IMR-90 (cell line): ENCODE results near the gene OPCML. TPM values are rescaled to one million over a fixed set of nuclear protein-coding genes. Genes with fewer than 3 reads are reported as not detected.

Experiments
- ATAC-seq: fragments of 200-7000 bp; cut with Tn5 transposase; 2 replicates; pipeline ENCODE4 v1.9.1; 2020; ENCODE audit warnings: low read depth, mild to moderate bottlenecking, moderate library complexity
- BruUV-seq: library from RNA; stranded (reverse); fragments of 400-500 nt; replicated peaks from 2 replicates; lab custom pipeline; 2021; lab: Mats Ljungman, UMichigan
- CTCF ChIA-PET: fragments of 300-600 bp; formaldehyde crosslinking; extraction: SDS; loops from one replicate; lab custom pipeline; 2021; ENCODE audit warnings: antibody characterized with exemption; lab: Yijun Ruan, JAX
- POLR2A ChIA-PET: fragments of 300-600 bp; sonication (Branson Sonifier 250); formaldehyde crosslinking; loops from one replicate; lab custom pipeline; 2022; ENCODE audit warnings: antibody characterized with exemption; ENCODE audit not compliant: unreplicated experiment; lab: Charles Lee
- DNase-seq: peaks from one replicate; pipeline ENCODE4 v3.0.0; 2013
- H2AFZ ChIP-seq: replicated peaks from 2 replicates; pipeline ENCODE3; 2013; ENCODE audit warnings: low read length, mild to moderate bottlenecking; ENCODE audit not compliant: poor library complexity
- H2AK5ac ChIP-seq: 2 replicates; pipeline ENCODE4 v1.6.1; 2013; ENCODE audit warnings: low read depth, low read length, inconsistent platforms
- H2AK9ac ChIP-seq: replicated peaks from 2 replicates; pipeline ENCODE3; 2013; ENCODE audit warnings: mild to moderate bottlenecking, low read depth, low read length, moderate library complexity; ENCODE audit not compliant: poor library complexity
- H2BK120ac ChIP-seq: 2 replicates; pipeline ENCODE4 v1.6.1; 2013; ENCODE audit warnings: low read depth, low read length, inconsistent platforms
- H2BK15ac ChIP-seq: 3 replicates; pipeline ENCODE4 v1.6.1; 2013; ENCODE audit warnings: low read depth, low read length, inconsistent platforms
- H2BK20ac ChIP-seq: 2 replicates; pipeline ENCODE4 v1.6.1; 2013; ENCODE audit warnings: low read depth, mild to moderate bottlenecking, inconsistent platforms, low read length, moderate library complexity
- H2BK5ac ChIP-seq: 2 replicates; pipeline ENCODE4 v1.6.1; 2013; ENCODE audit warnings: mild to moderate bottlenecking, low read depth, low read length, inconsistent platforms; ENCODE audit not compliant: poor library complexity, severe bottlenecking
- H3K14ac ChIP-seq: replicated peaks from 2 replicates; pipeline ENCODE4 v1.6.1; 2013; ENCODE audit warnings: low read depth, low read length, inconsistent platforms
- H3K18ac ChIP-seq: 2 replicates; pipeline ENCODE4 v1.6.1; 2013; ENCODE audit warnings: low read depth, low read length, control low read depth
- H3K23ac ChIP-seq: 2 replicates; pipeline ENCODE4 v1.6.1; 2013; ENCODE audit warnings: low read depth, low read length, inconsistent platforms
- H3K27ac ChIP-seq: 2 replicates; pipeline ENCODE4 v1.5.1; 2013; ENCODE audit warnings: mild to moderate bottlenecking, control low read depth, low read length; ENCODE audit not compliant: insufficient read depth
- H3K27me3 ChIP-seq: 2 replicates; pipeline ENCODE4 v1.6.1; 2013; ENCODE audit warnings: low read length; ENCODE audit not compliant: control insufficient read depth, insufficient read depth
- H3K36me3 ChIP-seq: 2 replicates; pipeline ENCODE4 v1.6.1; 2013; ENCODE audit warnings: low read length, mixed read lengths; ENCODE audit not compliant: control insufficient read depth, insufficient read depth
- H3K4ac ChIP-seq: 2 replicates; pipeline ENCODE4 v1.6.1; 2013; ENCODE audit warnings: low read depth, low read length, inconsistent platforms
- H3K4me1 ChIP-seq: 2 replicates; pipeline ENCODE4 v1.6.1; 2013; ENCODE audit warnings: low read length, mixed read lengths; ENCODE audit not compliant: control insufficient read depth, insufficient read depth
- H3K4me2 ChIP-seq: 2 replicates; pipeline ENCODE4 v1.6.1; 2013; ENCODE audit warnings: low read depth, mild to moderate bottlenecking, control low read depth, low read length, moderate library complexity
- H3K4me3 ChIP-seq: 2 replicates; pipeline ENCODE4 v1.5.1; 2013; ENCODE audit warnings: low read depth, mild to moderate bottlenecking, control low read depth, low read length, moderate library complexity; ENCODE audit not compliant: insufficient read depth
- H3K56ac ChIP-seq: 2 replicates; pipeline ENCODE4 v1.6.1; 2013; ENCODE audit warnings: low read length, inconsistent platforms; ENCODE audit not compliant: insufficient read depth; ENCODE audit errors: extremely low read depth
- H3K79me1 ChIP-seq, 2 experiments: 2 replicates each; pipeline ENCODE4 v1.6.1; 2013; ENCODE audit warnings: low read length in 2 of 2, inconsistent platforms in 1 of 2, low read depth in 1 of 2
- H3K9ac ChIP-seq: 2 replicates; pipeline ENCODE4 v1.6.1; 2013; ENCODE audit warnings: low read depth, low read length, control low read depth
- H3K9me1 ChIP-seq: 2 replicates; pipeline ENCODE4 v1.6.1; 2013; ENCODE audit warnings: low read length, inconsistent platforms; ENCODE audit not compliant: insufficient read depth
- H3K9me3 ChIP-seq: 2 replicates; pipeline ENCODE4 v1.6.1; 2013; ENCODE audit warnings: low read length; ENCODE audit not compliant: control insufficient read depth, insufficient read depth
- H4K20me1 ChIP-seq: 2 replicates; pipeline ENCODE4 v1.6.1; 2013; ENCODE audit warnings: low read length, inconsistent platforms; ENCODE audit not compliant: insufficient read depth
- H4K5ac ChIP-seq: 2 replicates; pipeline ENCODE4 v1.6.1; 2013; ENCODE audit warnings: mild to moderate bottlenecking, low read depth, low read length, control low read depth
- H4K8ac ChIP-seq, 2 experiments: 2 replicates each; pipeline ENCODE4 v1.6.1; 2013; ENCODE audit warnings: low read depth in 2 of 2, low read length in 2 of 2, control low read depth in 1 of 2, inconsistent platforms in 1 of 2
- H4K91ac ChIP-seq: 2 replicates; pipeline ENCODE4 v1.6.1; 2013; ENCODE audit warnings: low read depth, low read length, inconsistent platforms; ENCODE audit not compliant: insufficient read depth
- BHLHE40 ChIP-seq: fragments of 150-350 bp; IDR thresholded peaks from 2 replicates; pipeline ENCODE4 v1.6.1; 2016; ENCODE audit warnings: mild to moderate bottlenecking, low read depth, low read length
- RAD21 ChIP-seq: IDR thresholded peaks from 2 replicates; pipeline ENCODE4 v1.6.1; 2012; ENCODE audit warnings: low read length, improper control_type of control experiment
- RCOR1 ChIP-seq: IDR thresholded peaks from 2 replicates; pipeline ENCODE4 v1.6.1; 2012; ENCODE audit warnings: mild to moderate bottlenecking, low read length, improper control_type of control experiment; ENCODE audit not compliant: insufficient replicate concordance
- WGBS, 2 experiments: methylation state at CpG; one replicate each; pipeline versions ENCODE4 v1.1.5 to v1.1.7; 2013; ENCODE audit warnings: missing lambda C conversion rate in 2 of 2; ENCODE audit not compliant: insufficient read length in 1 of 2; ENCODE audit errors: extremely low coverage in 2 of 2; 5-methylcytosine and 5-hydroxymethylcytosine counted together
- dilution Hi-C: fragments of 300-500 bp; cut with HindIII; formaldehyde crosslinking; loops from one replicate; pipeline ENCODE4 v1.14.3; 2018; ENCODE audit warnings: low sequenced_read_pairs; ENCODE audit not compliant: unreplicated experiment
- in situ Hi-C: fragments of 300-500 bp; cut with MboI; formaldehyde crosslinking; loops from 3 replicates; pipeline ENCODE4 v1.14.3; 2019; ENCODE audit warnings: low sequenced_read_pairs, inconsistent platforms, mixed read lengths
- intact Hi-C: fragments of 100-400 bp; cut with micrococcal nuclease; formaldehyde crosslinking; loops from 2 replicates; pipeline ENCODE4 v1.10.0; 2022
- polyA plus RNA-seq, 3 experiments: library from polyadenylated mRNA; depleted of rRNA; stranded (reverse); fragments of >200 nt; gene quantifications; 2 replicates each; pipeline ENCODE4 v1.2.3, GENCODE V29; 2012; ENCODE audit warnings: low replicate concordance in 1 of 3
- total RNA-seq: library from RNA; depleted of rRNA; stranded (reverse); fragments of >200 nt; gene quantifications from 2 replicates; pipeline ENCODE4 v1.2.3, GENCODE V29; 2012
- TF ChIP-seq, protein P1 (sequence below): fragments of 150-350 bp; IDR thresholded peaks from 2 replicates; pipeline ENCODE4 v1.6.1; 2017; ENCODE audit warnings: mild to moderate bottlenecking, antibody characterized with exemption, low read length, low read depth
- TF ChIP-seq, protein P2 (sequence below): conservative IDR thresholded peaks from 2 replicates; pipeline ENCODE4 v1.5.1; 2012; ENCODE audit warnings: mild to moderate bottlenecking, low read depth, low read length, improper control_type of control experiment

OPCML gene
- total and polyA plus RNA-seq, 2 of the 4 experiments (the other 2 are of a cell fraction): under 0.01 to 2.6 TPM

DNA sequence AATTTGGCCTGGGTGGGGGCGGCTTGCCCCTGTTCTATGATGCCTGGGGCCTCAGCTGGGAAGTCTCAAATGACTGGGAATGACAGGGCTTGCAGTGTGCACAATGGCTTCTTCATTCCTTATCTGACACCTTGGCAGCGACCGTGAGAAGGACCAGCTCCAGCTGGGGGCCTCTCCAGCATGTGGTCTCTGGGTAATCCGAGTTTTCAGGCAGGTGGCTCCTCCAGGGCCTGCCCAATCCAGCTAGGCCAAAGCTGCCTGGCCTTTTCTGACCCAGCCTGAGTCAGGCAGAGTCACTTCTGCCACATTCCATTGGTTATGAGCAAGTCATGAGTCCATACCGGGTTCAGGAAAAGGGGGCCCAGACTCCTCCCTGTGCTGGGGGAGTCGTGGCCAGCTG is 646.0 kb downstream of the OPCML start:
- H3K23ac ChIP-seq: no peak overlapping the region
- H2AK9ac ChIP-seq: peak overlapping the region; percentile 6
- intact Hi-C loops: loop anchor here (2.0 kb wide), 1 partner anchor 70 kb away; no protein-coding TSS in a partner anchor
- H4K5ac ChIP-seq: no peak overlapping the region; the same call in 1 of the 2 replicates
- 10% methylated on average over 2 of the region's 6 CpGs; no CpG with 5 or more reads in 1 of the 2 experiments for WGBS, 2 experiments
- H3K56ac ChIP-seq: no peak overlapping the region
- no peak overlapping the region for H3K18ac ChIP-seq
- no peaks in the 10 kb centered on the region for H3K79me1 ChIP-seq
- no peak overlapping the region for H2BK15ac ChIP-seq
- H3K14ac ChIP-seq: no peak overlapping the region
- dilution Hi-C loops: no loop called here
- DNase-seq (peak; percentile 94), ATAC-seq (peak; percentile 95)
- no peaks in the 10 kb centered on the region for H3K9me3 ChIP-seq
- TF ChIP-seq RCOR1 (peak; percentile 71), RAD21 (no peak), BHLHE40 (peak; percentile 2; the same call in 1 of the 2 replicates)
- TF ChIP-seq, protein P1, sequence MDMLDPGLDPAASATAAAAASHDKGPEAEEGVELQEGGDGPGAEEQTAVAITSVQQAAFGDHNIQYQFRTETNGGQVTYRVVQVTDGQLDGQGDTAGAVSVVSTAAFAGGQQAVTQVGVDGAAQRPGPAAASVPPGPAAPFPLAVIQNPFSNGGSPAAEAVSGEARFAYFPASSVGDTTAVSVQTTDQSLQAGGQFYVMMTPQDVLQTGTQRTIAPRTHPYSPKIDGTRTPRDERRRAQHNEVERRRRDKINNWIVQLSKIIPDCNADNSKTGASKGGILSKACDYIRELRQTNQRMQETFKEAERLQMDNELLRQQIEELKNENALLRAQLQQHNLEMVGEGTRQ: peak; percentile 40; the same call in 1 of the 2 replicates
- TF ChIP-seq, protein P2, sequence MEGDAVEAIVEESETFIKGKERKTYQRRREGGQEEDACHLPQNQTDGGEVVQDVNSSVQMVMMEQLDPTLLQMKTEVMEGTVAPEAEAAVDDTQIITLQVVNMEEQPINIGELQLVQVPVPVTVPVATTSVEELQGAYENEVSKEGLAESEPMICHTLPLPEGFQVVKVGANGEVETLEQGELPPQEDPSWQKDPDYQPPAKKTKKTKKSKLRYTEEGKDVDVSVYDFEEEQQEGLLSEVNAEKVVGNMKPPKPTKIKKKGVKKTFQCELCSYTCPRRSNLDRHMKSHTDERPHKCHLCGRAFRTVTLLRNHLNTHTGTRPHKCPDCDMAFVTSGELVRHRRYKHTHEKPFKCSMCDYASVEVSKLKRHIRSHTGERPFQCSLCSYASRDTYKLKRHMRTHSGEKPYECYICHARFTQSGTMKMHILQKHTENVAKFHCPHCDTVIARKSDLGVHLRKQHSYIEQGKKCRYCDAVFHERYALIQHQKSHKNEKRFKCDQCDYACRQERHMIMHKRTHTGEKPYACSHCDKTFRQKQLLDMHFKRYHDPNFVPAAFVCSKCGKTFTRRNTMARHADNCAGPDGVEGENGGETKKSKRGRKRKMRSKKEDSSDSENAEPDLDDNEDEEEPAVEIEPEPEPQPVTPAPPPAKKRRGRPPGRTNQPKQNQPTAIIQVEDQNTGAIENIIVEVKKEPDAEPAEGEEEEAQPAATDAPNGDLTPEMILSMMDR: no peak
- no peak overlapping the region for H3K4me3 ChIP-seq
- ChIA-PET CTCF (interaction anchor here (1.4 to 1.8 kb wide), 2 partner anchors 9 to 11 kb away, joined by 6 to 7 read pairs; no protein-coding TSS in a partner anchor), POLR2A (no interaction called here)
- no peaks in the 10 kb centered on the region for H4K20me1 ChIP-seq
- H2AK5ac ChIP-seq: no peak overlapping the region
- peak overlapping the region; percentile 73 for H2AFZ ChIP-seq
- no TSS peak for BruUV-seq
- H3K36me3 ChIP-seq: no peaks in the 10 kb centered on the region
- peak overlapping the region in 1 of 2 experiments; percentile 54; a peak in 1 of 4 replicates for H4K8ac ChIP-seq
- H3K4me1 ChIP-seq: peaks cover 9% of the 10 kb centered on the region
- no peaks in the 10 kb centered on the region for H3K27me3 ChIP-seq
- H3K27ac ChIP-seq: no peak overlapping the region; the same call in 1 of the 2 replicates
- H2BK5ac ChIP-seq: peak overlapping the region; percentile 56
- 0 out of 2 replicates have a peak overlapping the region, but pooled peaks have one; percentile 76 for H2BK20ac ChIP-seq
- peak overlapping the region; percentile 81; the same call in 1 of the 2 replicates for H2BK120ac ChIP-seq
- H3K9ac ChIP-seq: no peak overlapping the region
- peaks cover 3% of the 10 kb centered on the region for H3K9me1 ChIP-seq
- no peak overlapping the region for H3K4me2 ChIP-seq
- no peak overlapping the region for H4K91ac ChIP-seq
- in situ Hi-C loops: no loop called here
- peak overlapping the region; percentile 66 for H3K4ac ChIP-seq
